ENCODE measurements around the gene PAGR1. TPM values are rescaled to one million over a fixed set of nuclear protein-coding genes. Genes with fewer than 3 reads are reported as not detected.

Gene PAGR1
- total and polyA plus RNA-seq, 10 of the 15 experiments (the other 5 are each of a cell fraction or from before 2014, with no cell fraction given), result 1.1 to 57.7 (median 23.4) TPM

DNA sequence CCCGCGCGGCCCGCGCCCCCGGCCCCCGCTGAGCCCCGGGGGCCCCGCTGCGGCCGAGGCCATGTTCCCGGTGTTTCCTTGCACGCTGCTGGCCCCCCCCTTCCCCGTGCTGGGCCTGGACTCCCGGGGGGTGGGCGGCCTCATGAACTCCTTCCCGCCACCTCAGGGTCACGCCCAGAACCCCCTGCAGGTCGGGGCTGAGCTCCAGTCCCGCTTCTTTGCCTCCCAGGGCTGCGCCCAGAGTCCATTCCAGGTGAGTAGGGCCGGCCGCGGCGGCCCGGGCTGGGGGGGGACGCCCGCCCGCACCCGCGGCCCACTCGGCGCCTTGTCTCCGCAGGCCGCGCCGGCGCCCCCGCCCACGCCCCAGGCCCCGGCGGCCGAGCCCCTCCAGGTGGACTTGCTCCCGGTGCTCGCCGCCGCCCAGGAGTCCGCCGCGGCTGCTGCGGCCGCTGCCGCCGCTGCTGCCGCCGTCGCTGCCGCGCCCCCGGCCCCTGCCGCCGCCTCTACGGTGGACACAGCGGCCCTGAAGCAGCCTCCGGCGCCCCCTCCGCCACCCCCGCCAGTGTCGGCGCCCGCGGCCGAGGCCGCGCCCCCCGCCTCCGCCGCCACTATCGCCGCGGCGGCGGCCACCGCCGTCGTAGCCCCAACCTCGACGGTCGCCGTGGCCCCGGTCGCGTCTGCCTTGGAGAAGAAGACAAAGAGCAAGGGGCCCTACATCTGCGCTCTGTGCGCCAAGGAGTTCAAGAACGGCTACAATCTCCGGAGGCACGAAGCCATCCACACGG, 9.1 kb upstream of the PAGR1 start (continued):
- TF ChIP-seq, protein P1, sequence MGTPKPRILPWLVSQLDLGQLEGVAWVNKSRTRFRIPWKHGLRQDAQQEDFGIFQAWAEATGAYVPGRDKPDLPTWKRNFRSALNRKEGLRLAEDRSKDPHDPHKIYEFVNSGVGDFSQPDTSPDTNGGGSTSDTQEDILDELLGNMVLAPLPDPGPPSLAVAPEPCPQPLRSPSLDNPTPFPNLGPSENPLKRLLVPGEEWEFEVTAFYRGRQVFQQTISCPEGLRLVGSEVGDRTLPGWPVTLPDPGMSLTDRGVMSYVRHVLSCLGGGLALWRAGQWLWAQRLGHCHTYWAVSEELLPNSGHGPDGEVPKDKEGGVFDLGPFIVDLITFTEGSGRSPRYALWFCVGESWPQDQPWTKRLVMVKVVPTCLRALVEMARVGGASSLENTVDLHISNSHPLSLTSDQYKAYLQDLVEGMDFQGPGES (IDR thresholded peaks at IDR 0.05), result no peak
- TF ChIP-seq EZH2 (IDR thresholded peaks at IDR 0.05; ENCODE audit: borderline replicate concordance, control insufficient read depth, low read depth, low read length) (no peak), SMC3 (IDR thresholded peaks at IDR 0.05; ENCODE audit: borderline replicate concordance, low read length) (no peak)

DNA sequence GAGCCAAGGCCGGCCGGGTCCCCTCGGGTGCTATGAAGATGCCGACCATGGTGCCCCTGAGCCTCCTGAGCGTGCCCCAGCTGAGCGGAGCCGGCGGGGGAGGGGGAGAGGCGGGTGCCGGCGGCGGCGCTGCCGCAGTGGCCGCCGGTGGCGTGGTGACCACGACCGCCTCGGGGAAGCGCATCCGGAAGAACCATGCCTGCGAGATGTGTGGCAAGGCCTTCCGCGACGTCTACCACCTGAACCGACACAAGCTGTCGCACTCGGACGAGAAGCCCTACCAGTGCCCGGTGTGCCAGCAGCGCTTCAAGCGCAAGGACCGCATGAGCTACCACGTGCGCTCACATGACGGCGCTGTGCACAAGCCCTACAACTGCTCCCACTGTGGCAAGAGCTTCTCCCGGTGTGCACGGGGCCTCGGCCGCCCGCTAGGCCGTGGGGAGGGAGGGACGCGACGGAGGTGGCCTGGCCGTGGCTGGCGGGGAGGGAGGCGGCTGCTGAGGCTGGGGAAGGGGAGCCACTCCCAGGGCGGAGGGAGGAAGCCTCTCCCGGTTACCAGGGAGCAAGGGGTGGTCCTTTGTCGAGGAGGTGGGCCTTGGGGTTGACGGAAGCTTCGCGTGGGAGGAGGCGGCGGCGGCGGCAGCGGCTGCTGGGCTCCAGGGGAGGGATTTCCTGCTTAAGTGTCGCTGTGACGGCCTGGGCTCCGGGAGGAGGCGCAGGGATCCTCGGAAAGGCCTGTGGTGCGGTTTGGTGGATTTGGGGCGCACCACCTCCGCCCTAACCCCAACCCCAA, 8.3 kb upstream of the PAGR1 start:
- TSS peak; percentile 53 for BruUV-seq (replicated peaks)
- Histone ChIP-seq H3K4me3 (peak overlapping the region; percentile 79), H3K4me2 (ENCODE audit: control insufficient read depth, insufficient read depth) (peak overlapping the region; percentile 96), H3K9me3 (replicated peaks; ENCODE audit: control insufficient read depth, insufficient read depth, low read length) (no peaks in the 10 kb centered on the region), H3K79me2 (ENCODE audit: control insufficient read depth, insufficient read depth, low read length) (peaks cover 32% of the 10 kb centered on the region), H2AFZ (ENCODE audit: control insufficient read depth, low read depth, low read length) (no peak overlapping the region), H3K27ac (ENCODE audit: control insufficient read depth, insufficient read depth) (peak overlapping the region; percentile 86), H3K9ac (ENCODE audit: control insufficient read depth, insufficient read depth, low read length) (peak overlapping the region; percentile 85), H3K27me3 (replicated peaks in 1 of 2; ENCODE audit: control insufficient read depth in 2 of 2, insufficient read depth in 2 of 2, low read length in 1 of 2) (no peaks in the 10 kb centered on the region), H3K4me1 (ENCODE audit: control insufficient read depth, insufficient read depth, low read length) (peaks cover 31% of the 10 kb centered on the region), H4K20me1 (ENCODE audit: control insufficient read depth, insufficient read depth) (no peaks in the 10 kb centered on the region), H3K36me3 (ENCODE audit: control insufficient read depth in 2 of 2, insufficient read depth in 2 of 2, low read length in 1 of 2) (peaks cover 14 to 16% of the 10 kb centered on the region in 2 experiments)
- CTCF ChIA-PET, result interaction anchor here (0.6 to 2.5 kb wide), 17 partner anchors 8 to 211 kb away, joined by 3 to 31 read pairs (median 3); partner anchors contain the start of genes KIF22, MVP and PAGR1
- SMC1A ChIA-PET (ENCODE audit: uncharacterized antibody, unreplicated experiment), result interaction anchor here (0.7 to 2.9 kb wide), 6 partner anchors 9 to 118 kb away, joined by 3 to 17 read pairs (median 6); partner anchors contain the start of gene KIF22
- in situ Hi-C loops (cut with MboI), result no loop called here
- POLR2A ChIA-PET, result interaction anchor here (0.8 to 4.0 kb wide), 10 partner anchors 8 to 246 kb away, joined by 3 to 40 read pairs (median 6); partner anchors contain the start of genes KIF22, MVP and PAGR1
- DNase-seq (ENCODE audit: low read depth, low spot score), result no peak
- intact Hi-C loops (cut with micrococcal nuclease; ENCODE audit: unreplicated experiment), result loop anchor here (1.0 to 5.0 kb wide), 2 partner anchors 10 to 105 kb away; no protein-coding TSS in a partner anchor
- WGBS (ENCODE audit: insufficient coverage, insufficient replicate concordance, low lambda C conversion rate, missing lambda C conversion rate), result 1% methylated on average over 60 of the region's 69 CpGs
- FAIRE-seq, result peak; percentile 92
- ATAC-seq, result peak; percentile 52
- RAD21 ChIA-PET (ENCODE audit: unreplicated experiment), result interaction anchor here (0.9 to 2.4 kb wide), 12 partner anchors 9 to 224 kb away, joined by 3 to 31 read pairs (median 6); partner anchors contain the start of genes KIF22, MVP and PAGR1
- TF ChIP-seq, protein P2, sequence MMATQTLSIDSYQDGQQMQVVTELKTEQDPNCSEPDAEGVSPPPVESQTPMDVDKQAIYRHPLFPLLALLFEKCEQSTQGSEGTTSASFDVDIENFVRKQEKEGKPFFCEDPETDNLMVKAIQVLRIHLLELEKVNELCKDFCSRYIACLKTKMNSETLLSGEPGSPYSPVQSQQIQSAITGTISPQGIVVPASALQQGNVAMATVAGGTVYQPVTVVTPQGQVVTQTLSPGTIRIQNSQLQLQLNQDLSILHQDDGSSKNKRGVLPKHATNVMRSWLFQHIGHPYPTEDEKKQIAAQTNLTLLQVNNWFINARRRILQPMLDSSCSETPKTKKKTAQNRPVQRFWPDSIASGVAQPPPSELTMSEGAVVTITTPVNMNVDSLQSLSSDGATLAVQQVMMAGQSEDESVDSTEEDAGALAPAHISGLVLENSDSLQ (IDR thresholded peaks at IDR 0.05), result peak; percentile 78
- TF ChIP-seq ZNF207 (IDR thresholded peaks at IDR 0.05; ENCODE audit: borderline replicate concordance), result peak; percentile 18; the same call in 1 of the 2 replicates
- TF ChIP-seq, protein P3, sequence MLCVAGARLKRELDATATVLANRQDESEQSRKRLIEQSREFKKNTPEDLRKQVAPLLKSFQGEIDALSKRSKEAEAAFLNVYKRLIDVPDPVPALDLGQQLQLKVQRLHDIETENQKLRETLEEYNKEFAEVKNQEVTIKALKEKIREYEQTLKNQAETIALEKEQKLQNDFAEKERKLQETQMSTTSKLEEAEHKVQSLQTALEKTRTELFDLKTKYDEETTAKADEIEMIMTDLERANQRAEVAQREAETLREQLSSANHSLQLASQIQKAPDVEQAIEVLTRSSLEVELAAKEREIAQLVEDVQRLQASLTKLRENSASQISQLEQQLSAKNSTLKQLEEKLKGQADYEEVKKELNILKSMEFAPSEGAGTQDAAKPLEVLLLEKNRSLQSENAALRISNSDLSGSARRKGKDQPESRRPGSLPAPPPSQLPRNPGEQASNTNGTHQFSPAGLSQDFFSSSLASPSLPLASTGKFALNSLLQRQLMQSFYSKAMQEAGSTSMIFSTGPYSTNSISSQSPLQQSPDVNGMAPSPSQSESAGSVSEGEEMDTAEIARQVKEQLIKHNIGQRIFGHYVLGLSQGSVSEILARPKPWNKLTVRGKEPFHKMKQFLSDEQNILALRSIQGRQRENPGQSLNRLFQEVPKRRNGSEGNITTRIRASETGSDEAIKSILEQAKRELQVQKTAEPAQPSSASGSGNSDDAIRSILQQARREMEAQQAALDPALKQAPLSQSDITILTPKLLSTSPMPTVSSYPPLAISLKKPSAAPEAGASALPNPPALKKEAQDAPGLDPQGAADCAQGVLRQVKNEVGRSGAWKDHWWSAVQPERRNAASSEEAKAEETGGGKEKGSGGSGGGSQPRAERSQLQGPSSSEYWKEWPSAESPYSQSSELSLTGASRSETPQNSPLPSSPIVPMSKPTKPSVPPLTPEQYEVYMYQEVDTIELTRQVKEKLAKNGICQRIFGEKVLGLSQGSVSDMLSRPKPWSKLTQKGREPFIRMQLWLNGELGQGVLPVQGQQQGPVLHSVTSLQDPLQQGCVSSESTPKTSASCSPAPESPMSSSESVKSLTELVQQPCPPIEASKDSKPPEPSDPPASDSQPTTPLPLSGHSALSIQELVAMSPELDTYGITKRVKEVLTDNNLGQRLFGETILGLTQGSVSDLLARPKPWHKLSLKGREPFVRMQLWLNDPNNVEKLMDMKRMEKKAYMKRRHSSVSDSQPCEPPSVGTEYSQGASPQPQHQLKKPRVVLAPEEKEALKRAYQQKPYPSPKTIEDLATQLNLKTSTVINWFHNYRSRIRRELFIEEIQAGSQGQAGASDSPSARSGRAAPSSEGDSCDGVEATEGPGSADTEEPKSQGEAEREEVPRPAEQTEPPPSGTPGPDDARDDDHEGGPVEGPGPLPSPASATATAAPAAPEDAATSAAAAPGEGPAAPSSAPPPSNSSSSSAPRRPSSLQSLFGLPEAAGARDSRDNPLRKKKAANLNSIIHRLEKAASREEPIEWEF (IDR thresholded peaks at IDR 0.05; ENCODE audit: insufficient replicate concordance, low read depth, low read length), result no peak
- TF ChIP-seq BACH1 (IDR thresholded peaks at IDR 0.05; ENCODE audit: borderline replicate concordance), result peak; percentile 54
- TF ChIP-seq RB1 (IDR thresholded peaks at IDR 0.05; ENCODE audit: borderline replicate concordance), result no peak
